HUES6 (cell line): Measurements from ENCODE around the gene SMARCC2.
"Not testable (repeated sequence)": the region's sequence is repeated elsewhere in the genome, so short reads cannot be mapped to it uniquely, and the experiment has no call there.

Source experiments
- H3K27ac ChIP-seq: 2 replicates; pipeline ENCODE4 v1.7.0; 2013; ENCODE audit warnings: low read depth, mild to moderate bottlenecking, low read length, inconsistent platforms
- H3K27me3 ChIP-seq: 2 replicates; pipeline ENCODE4 v1.6.1; 2013; ENCODE audit warnings: low read length; ENCODE audit not compliant: control insufficient read depth, insufficient read depth
- H3K36me3 ChIP-seq: 2 replicates; pipeline ENCODE4 v1.6.1; 2013; ENCODE audit warnings: low read length; ENCODE audit not compliant: control insufficient read depth, insufficient read depth
- H3K4me1 ChIP-seq: 2 replicates; pipeline ENCODE4 v1.6.1; 2013; ENCODE audit warnings: low read length; ENCODE audit not compliant: control insufficient read depth, insufficient read depth
- H3K4me3 ChIP-seq: 2 replicates; pipeline ENCODE4 v1.5.1; 2013; ENCODE audit warnings: low read depth, low read length
- H3K9ac ChIP-seq: one replicate; pipeline ENCODE4 v1.6.1; 2013; ENCODE audit warnings: mild to moderate bottlenecking, low read length
- H3K9me3 ChIP-seq: 2 replicates; pipeline ENCODE4 v1.6.1; 2013; ENCODE audit warnings: low read depth, low read length; ENCODE audit not compliant: control insufficient read depth, insufficient read depth

The SMARCC2 gene

DNA sequence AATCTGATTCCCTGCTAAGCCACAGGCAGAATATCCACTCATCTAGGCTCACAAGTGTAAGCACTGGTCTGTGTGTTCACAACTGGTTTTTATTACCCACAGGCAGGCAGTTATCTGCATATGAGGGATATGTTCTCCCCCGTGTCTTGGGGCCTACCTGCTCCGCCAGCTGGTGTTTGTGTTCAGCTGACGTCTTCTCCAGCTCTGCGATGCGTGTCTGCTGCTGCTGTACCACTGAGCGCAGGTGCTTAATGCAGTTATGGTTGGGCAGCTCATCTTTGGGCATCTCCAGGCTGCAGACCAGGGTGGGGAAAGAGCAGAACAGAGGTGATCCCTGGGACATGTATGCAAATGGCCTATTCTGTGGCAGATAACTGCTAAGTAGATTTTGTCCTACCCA, 18.7 kb upstream of the SMARCC2 start:
- no peak overlapping the region for H3K4me3 ChIP-seq
- no peak overlapping the region for H3K27ac ChIP-seq
- H3K9ac ChIP-seq, result no peak overlapping the region
- H3K36me3 ChIP-seq, result peaks cover 78% of the 10 kb centered on the region
- H3K9me3 ChIP-seq, result no peaks in the 10 kb centered on the region
- no peaks in the 10 kb centered on the region for H3K27me3 ChIP-seq
- no peaks in the 10 kb centered on the region for H3K4me1 ChIP-seq

GRCh38 chr12:56206452-56207166, 17.3 kb upstream of the SMARCC2 start:
- no peaks in the 10 kb centered on the region for H3K4me1 ChIP-seq
- no peak overlapping the region for H3K9ac ChIP-seq
- peaks cover 64% of the 10 kb centered on the region for H3K36me3 ChIP-seq
- H3K27me3 ChIP-seq, result no peaks in the 10 kb centered on the region
- no peak overlapping the region for H3K4me3 ChIP-seq
- H3K27ac ChIP-seq, result no peak overlapping the region
- no peaks in the 10 kb centered on the region for H3K9me3 ChIP-seq

- Histone ChIP-seq H3K4me3 (no peak overlapping the region), H3K9me3 (no peaks in the 10 kb centered on the region), H3K27me3 (no peaks in the 10 kb centered on the region), H3K4me1 (no peaks in the 10 kb centered on the region), H3K36me3 (peaks cover 55% of the 10 kb centered on the region), H3K27ac (no peak overlapping the region), H3K9ac (no peak overlapping the region)
These were observed 16.2 kb upstream of the SMARCC2 start for GRCh38 chr12:56205445-56205844.

- H3K4me3 ChIP-seq, result no peak overlapping the region
- no peak overlapping the region for H3K27ac ChIP-seq
- no peaks in the 10 kb centered on the region for H3K27me3 ChIP-seq
- no peaks in the 10 kb centered on the region for H3K9me3 ChIP-seq
- H3K4me1 ChIP-seq, result no peaks in the 10 kb centered on the region
- H3K9ac ChIP-seq, result no peak overlapping the region
- peaks cover 46% of the 10 kb centered on the region for H3K36me3 ChIP-seq
These were observed 15.0 kb upstream of the SMARCC2 start for GRCh38 chr12:56204275-56204674.

GRCh38 chr12:56202838-56203237, 13.6 kb upstream of the SMARCC2 start:
- peaks cover 13% of the 10 kb centered on the region; the same call in 1 of the 2 replicates for H3K4me1 ChIP-seq
- H3K4me3 ChIP-seq, result no peak overlapping the region
- no peaks in the 10 kb centered on the region for H3K9me3 ChIP-seq
- H3K9ac ChIP-seq, result no peak overlapping the region
- peaks cover 35% of the 10 kb centered on the region for H3K36me3 ChIP-seq
- H3K27me3 ChIP-seq, result no peaks in the 10 kb centered on the region
- no peak overlapping the region for H3K27ac ChIP-seq

GRCh38 chr12:56202366-56202765, 13.1 kb upstream of the SMARCC2 start:
- H3K36me3 ChIP-seq, result peaks cover 30% of the 10 kb centered on the region
- H3K4me1 ChIP-seq, result peaks cover 13% of the 10 kb centered on the region; the same call in 1 of the 2 replicates
- H3K9me3 ChIP-seq, result no peaks in the 10 kb centered on the region
- H3K27ac ChIP-seq, result no peak overlapping the region
- no peak overlapping the region for H3K4me3 ChIP-seq
- H3K27me3 ChIP-seq, result no peaks in the 10 kb centered on the region
- no peak overlapping the region for H3K9ac ChIP-seq

DNA sequence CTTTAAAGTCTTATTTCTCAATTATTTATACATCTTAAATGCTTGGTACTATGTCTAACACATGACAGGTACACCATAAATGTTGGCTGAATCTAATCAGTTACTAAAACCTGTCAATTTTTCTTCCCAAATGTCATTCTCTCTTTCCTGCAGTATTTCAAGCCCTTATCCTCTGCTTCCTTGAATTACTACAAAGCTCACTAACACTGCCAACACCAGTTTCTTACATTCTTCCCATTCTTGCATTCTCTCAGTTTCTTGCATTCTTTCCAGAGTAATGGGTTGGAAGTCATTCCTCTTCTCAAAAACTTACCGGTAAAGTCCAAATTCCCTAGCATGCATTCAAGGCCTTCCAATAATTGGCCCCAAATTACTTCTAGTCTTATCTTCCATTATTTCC, 9.6 kb upstream of the SMARCC2 start:
- Histone ChIP-seq H3K27me3 (no peaks in the 10 kb centered on the region), H3K27ac (no peak overlapping the region), H3K4me3 (no peak overlapping the region), H3K9ac (no peak overlapping the region), H3K36me3 (no peaks in the 10 kb centered on the region), H3K9me3 (no peaks in the 10 kb centered on the region), H3K4me1 (peaks cover 17% of the 10 kb centered on the region; the same call in 1 of the 2 replicates)

GRCh38 chr12:56197921-56198635, 8.8 kb upstream of the SMARCC2 start:
- no peak overlapping the region for H3K9ac ChIP-seq
- H3K27me3 ChIP-seq, result no peaks in the 10 kb centered on the region
- peaks cover 17% of the 10 kb centered on the region; the same call in 1 of the 2 replicates for H3K4me1 ChIP-seq
- H3K9me3 ChIP-seq, result no peaks in the 10 kb centered on the region
- H3K27ac ChIP-seq, result no peak overlapping the region
- H3K36me3 ChIP-seq, result no peaks in the 10 kb centered on the region
- no peak overlapping the region for H3K4me3 ChIP-seq

DNA sequence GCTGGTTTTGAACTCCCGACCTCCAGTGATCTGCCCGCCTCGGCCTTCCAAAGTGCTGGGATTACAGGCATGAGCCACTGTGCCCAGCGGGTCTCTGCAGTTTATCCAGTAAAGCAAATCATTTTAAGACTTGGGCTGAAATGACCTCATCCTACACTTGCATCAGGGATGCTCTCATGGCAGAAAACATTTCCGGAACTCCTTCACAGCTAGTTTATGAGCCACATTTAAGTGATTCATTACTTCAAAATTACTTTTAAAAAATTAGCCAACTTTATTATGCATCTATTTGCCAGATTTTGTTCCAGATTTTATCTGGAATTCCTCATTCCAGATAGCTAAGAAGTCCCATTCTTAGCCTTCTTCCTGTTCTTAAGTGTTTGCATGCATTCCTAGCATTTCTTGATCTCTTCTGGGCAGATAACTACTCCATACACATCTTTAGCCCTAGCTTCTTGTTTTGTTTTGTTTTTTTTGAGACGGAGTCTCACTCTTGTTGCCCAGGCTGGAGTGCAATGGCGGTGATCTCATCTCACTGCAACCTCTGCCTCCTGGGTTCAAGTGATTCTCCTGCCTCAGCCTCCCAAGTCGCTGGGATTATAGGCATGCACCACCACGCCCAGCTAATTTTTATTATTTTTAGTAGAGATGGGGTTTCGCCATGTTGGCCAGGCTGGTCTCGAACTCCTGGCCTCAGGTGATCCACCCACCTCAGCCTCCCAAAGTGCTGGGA, 7.7 kb upstream of the SMARCC2 start:
- Histone ChIP-seq H3K27ac (peak overlapping the region; percentile 6; the same call in 1 of the 2 replicates), H3K4me1 (peaks cover 17% of the 10 kb centered on the region; the same call in 1 of the 2 replicates)
- H3K36me3 ChIP-seq, H3K9ac ChIP-seq, H3K27me3 ChIP-seq, H3K9me3 ChIP-seq, H3K4me3 ChIP-seq: not testable (repeated sequence)

DNA sequence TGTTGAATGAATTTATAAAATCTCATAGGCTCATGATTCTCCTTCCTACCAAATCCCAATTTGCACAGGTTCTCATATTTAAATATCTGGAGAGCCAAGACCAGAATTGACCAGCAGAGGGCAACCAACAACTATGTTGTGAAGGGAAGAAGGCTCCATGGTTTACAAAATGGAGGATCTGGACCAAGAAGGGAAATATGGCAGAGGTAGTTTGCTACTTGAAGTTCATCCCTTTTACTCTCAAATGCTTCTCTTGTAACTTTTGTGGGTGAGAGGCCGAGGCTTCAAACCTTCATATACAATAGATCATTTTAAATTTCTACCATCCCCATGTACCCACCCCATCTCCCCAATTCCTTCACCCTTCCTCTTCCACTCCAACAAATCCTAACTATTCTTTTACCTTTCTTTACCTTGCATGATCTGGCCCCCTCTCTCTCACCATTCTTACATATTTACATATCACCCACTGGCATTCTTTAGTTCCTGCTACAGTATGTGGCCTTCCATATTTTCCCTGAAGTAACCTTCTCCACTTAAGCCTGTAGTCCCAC, 3.8 kb upstream of the SMARCC2 start:
- H3K4me3 ChIP-seq, result no peak overlapping the region
- no peak overlapping the region for H3K9ac ChIP-seq
- H3K27me3 ChIP-seq, result no peaks in the 10 kb centered on the region
- H3K4me1 ChIP-seq, result peaks cover 16% of the 10 kb centered on the region
- no peak overlapping the region for H3K27ac ChIP-seq
- peaks cover 5% of the 10 kb centered on the region; the same call in 1 of the 2 replicates for H3K36me3 ChIP-seq
- H3K9me3 ChIP-seq, result no peaks in the 10 kb centered on the region
